ENCODE data around the gene PLAGL1. TPM values are rescaled to one million over a fixed set of nuclear protein-coding genes. Genes with fewer than 3 reads are reported as not detected.
A peak's percentile ranks its signal among the peaks of the same experiment; 100 is the strongest.
"Not testable (repeated sequence)": the region's sequence is repeated elsewhere in the genome, so short reads cannot be mapped to it uniquely, and the experiment has no call there.

The PLAGL1 gene
- total and polyA plus RNA-seq, 2 experiments from 2014 or later: 9.0 to 17.2 TPM

DNA sequence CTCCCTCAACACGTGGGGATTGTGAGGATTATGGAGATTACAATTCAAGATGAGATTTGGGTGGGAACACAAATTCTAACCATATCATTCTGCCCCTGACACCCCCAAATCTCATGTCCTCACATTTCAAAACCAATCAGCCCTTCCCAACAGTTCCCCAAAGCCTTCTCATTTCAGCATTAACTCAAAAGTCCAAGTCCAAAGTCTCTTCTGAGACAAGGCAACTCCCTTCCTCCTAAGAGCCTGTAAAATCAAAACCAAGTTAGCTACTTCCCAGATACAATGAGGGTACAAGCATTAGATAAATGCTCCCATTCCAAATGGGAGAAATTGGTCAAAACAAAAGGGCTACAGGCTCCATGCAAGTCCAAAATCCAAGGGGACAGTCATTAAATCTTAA, 39.6 kb upstream of the PLAGL1 start:
- no peak overlapping the region for H3K4me3 ChIP-seq

GRCh38 chr6:144046672-144047071, 38.6 kb upstream of the PLAGL1 start:
- not testable (repeated sequence) for DNase-seq (ENCODE audit: low read depth in 1 of 2, low spot score in 1 of 2); H3K9me3 ChIP-seq (ENCODE audit: low read depth); H3K4me3 ChIP-seq; H3K36me3 ChIP-seq; H3K27me3 ChIP-seq; H3K27ac ChIP-seq; H3K4me1 ChIP-seq (ENCODE audit: low read depth)

More for the DNA sequence above, 39.6 kb upstream of the PLAGL1 start:
- DNase-seq (ENCODE audit: low read depth in 1 of 2, low spot score in 1 of 2): no peak
- TF ChIP-seq, protein P1, sequence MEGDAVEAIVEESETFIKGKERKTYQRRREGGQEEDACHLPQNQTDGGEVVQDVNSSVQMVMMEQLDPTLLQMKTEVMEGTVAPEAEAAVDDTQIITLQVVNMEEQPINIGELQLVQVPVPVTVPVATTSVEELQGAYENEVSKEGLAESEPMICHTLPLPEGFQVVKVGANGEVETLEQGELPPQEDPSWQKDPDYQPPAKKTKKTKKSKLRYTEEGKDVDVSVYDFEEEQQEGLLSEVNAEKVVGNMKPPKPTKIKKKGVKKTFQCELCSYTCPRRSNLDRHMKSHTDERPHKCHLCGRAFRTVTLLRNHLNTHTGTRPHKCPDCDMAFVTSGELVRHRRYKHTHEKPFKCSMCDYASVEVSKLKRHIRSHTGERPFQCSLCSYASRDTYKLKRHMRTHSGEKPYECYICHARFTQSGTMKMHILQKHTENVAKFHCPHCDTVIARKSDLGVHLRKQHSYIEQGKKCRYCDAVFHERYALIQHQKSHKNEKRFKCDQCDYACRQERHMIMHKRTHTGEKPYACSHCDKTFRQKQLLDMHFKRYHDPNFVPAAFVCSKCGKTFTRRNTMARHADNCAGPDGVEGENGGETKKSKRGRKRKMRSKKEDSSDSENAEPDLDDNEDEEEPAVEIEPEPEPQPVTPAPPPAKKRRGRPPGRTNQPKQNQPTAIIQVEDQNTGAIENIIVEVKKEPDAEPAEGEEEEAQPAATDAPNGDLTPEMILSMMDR (IDR thresholded peaks at IDR 0.05; ENCODE audit: low read depth, low read length): no peak
- Histone ChIP-seq H3K4me1 (ENCODE audit: low read depth) (no peaks in the 10 kb centered on the region), H3K9me3 (ENCODE audit: low read depth) (no peaks in the 10 kb centered on the region), H3K27ac (no peak overlapping the region), H3K36me3 (no peaks in the 10 kb centered on the region), H3K27me3 (no peaks in the 10 kb centered on the region)

- H3K4me3 ChIP-seq; H3K9me3 ChIP-seq (ENCODE audit: low read depth); H3K4me1 ChIP-seq (ENCODE audit: low read depth); H3K36me3 ChIP-seq; DNase-seq (ENCODE audit: low read depth in 1 of 2, low spot score in 1 of 2); H3K27me3 ChIP-seq; H3K27ac ChIP-seq: not testable (repeated sequence)
These were observed 36.9 kb upstream of the PLAGL1 start for GRCh38 chr6:144044989-144045388.

GRCh38 chr6:144036835-144037195, 28.8 kb upstream of the PLAGL1 start:
- H3K27me3 ChIP-seq: no peaks in the 10 kb centered on the region
- no peak for DNase-seq (ENCODE audit: low read depth in 1 of 2, low spot score in 1 of 2)
- no peaks in the 10 kb centered on the region for H3K36me3 ChIP-seq
- no peak overlapping the region for H3K4me3 ChIP-seq
- no peak overlapping the region for H3K27ac ChIP-seq
- no peaks in the 10 kb centered on the region for H3K4me1 ChIP-seq (ENCODE audit: low read depth)
- H3K9me3 ChIP-seq (ENCODE audit: low read depth): no peaks in the 10 kb centered on the region
- TF ChIP-seq, protein P1 (IDR thresholded peaks at IDR 0.05; ENCODE audit: low read depth, low read length): no peak

DNA sequence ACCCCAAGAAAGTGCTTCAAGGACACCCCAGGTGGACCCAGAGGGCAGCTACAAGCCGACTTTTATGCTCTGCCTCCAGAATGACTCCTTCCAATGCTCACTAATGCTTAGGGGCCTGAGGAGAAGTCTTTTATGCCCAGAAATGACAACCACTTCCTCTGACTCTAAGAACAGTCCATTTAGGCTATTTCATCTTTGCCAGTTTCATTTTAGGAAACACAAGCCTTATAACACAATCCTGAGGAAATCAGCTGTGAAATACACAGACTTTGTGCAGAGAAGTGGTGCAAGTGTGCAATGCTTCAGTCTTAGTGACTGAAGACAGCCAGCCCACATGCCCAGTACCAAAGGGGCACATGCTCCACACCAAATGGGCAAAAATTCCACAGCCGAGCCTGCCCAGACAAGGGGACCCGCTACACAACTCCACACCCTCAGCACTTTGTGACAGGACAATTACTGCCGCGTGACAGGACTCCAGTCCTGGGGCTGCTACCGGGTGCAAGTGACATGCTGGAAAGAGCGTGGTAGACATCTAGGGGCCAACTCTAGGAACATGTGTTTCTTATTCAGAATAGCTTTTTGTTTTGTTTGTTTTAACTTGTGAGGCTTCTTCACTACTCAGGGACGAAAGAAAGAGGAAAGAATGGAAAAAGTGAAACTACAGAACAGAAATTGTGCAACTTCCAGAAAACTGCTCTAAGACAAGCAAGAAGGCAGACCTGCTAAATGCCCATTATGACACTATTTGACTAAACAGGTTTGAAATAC, 28.2 kb upstream of the PLAGL1 start:
- TF ChIP-seq, protein P1 (IDR thresholded peaks at IDR 0.05; ENCODE audit: low read depth, low read length): no peak
- Histone ChIP-seq H3K27ac (no peak overlapping the region), H3K9me3 (ENCODE audit: low read depth) (no peaks in the 10 kb centered on the region), H3K36me3 (no peaks in the 10 kb centered on the region), H3K27me3 (no peaks in the 10 kb centered on the region), H3K4me1 (ENCODE audit: low read depth) (no peaks in the 10 kb centered on the region), H3K4me3 (no peak overlapping the region)
- DNase-seq (ENCODE audit: low read depth in 1 of 2, low spot score in 1 of 2): peak; percentile 12 to 31

DNA sequence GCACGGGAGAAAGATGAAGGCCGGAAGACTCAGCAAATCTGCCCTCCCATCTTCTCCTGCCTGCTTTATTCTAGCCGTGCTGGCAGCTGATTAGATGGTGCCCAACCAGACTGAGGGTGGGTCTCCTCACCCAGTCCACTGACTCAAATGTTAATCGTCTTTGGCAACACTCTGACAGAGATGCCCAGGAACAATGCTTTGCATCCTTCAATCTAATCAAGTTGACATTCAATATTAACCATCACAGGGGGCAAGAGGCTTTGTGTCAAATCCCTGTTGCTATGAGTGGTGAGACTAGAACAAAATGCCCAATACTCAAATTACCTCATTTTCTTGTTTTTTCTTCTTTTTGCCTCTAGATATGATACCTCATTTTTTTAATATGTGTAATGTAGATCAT, 27.4 kb upstream of the PLAGL1 start:
- Histone ChIP-seq H3K4me1 (ENCODE audit: low read depth) (no peaks in the 10 kb centered on the region), H3K36me3 (no peaks in the 10 kb centered on the region), H3K4me3 (no peak overlapping the region), H3K27me3 (no peaks in the 10 kb centered on the region), H3K9me3 (ENCODE audit: low read depth) (no peaks in the 10 kb centered on the region), H3K27ac (no peak overlapping the region)
- no peak for DNase-seq (ENCODE audit: low read depth in 1 of 2, low spot score in 1 of 2)
- TF ChIP-seq, protein P1 (IDR thresholded peaks at IDR 0.05; ENCODE audit: low read depth, low read length): no peak
